Measurements from ENCODE around the gene ARHGEF19. TPM values are rescaled to one million over a fixed set of nuclear protein-coding genes. Genes with fewer than 3 reads are reported as not detected.
A peak's percentile ranks its signal among the peaks of the same experiment; 100 is the strongest.
"Not testable (repeated sequence)": the region's sequence is repeated elsewhere in the genome, so short reads cannot be mapped to it uniquely, and the experiment has no call there.

ARHGEF19 gene
- total RNA-seq, 4 donors from 2014 or later, result 33.0 to 83.8 (median 45.7) TPM

- Histone ChIP-seq H3K27me3 (no peaks in the 10 kb centered on the region), H3K9me3 (no peaks in the 10 kb centered on the region), H3K36me3 (peaks cover 42% of the 10 kb centered on the region), H3K4me3 (no peak overlapping the region), H3K27ac (no peak overlapping the region), H3K4me1 (peaks cover 5% of the 10 kb centered on the region)
- TF ChIP-seq POLR2A (IDR thresholded peaks at IDR 0.05), result no peak
- no peak for TF ChIP-seq POLR2AphosphoS5 (IDR thresholded peaks at IDR 0.05)
- TF ChIP-seq EP300 (IDR thresholded peaks at IDR 0.05), result no peak
- TF ChIP-seq, protein P1, sequence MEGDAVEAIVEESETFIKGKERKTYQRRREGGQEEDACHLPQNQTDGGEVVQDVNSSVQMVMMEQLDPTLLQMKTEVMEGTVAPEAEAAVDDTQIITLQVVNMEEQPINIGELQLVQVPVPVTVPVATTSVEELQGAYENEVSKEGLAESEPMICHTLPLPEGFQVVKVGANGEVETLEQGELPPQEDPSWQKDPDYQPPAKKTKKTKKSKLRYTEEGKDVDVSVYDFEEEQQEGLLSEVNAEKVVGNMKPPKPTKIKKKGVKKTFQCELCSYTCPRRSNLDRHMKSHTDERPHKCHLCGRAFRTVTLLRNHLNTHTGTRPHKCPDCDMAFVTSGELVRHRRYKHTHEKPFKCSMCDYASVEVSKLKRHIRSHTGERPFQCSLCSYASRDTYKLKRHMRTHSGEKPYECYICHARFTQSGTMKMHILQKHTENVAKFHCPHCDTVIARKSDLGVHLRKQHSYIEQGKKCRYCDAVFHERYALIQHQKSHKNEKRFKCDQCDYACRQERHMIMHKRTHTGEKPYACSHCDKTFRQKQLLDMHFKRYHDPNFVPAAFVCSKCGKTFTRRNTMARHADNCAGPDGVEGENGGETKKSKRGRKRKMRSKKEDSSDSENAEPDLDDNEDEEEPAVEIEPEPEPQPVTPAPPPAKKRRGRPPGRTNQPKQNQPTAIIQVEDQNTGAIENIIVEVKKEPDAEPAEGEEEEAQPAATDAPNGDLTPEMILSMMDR (IDR thresholded peaks at IDR 0.05), result no peak
- WGBS, result 87% methylated on average over 6 of the region's 8 CpGs
- DNase-seq (ENCODE audit: low spot score in 2 of 2), result no peak
Measured at GRCh38 chr1:16198444-16199156, 13.9 kb downstream of the ARHGEF19 start.

DNA sequence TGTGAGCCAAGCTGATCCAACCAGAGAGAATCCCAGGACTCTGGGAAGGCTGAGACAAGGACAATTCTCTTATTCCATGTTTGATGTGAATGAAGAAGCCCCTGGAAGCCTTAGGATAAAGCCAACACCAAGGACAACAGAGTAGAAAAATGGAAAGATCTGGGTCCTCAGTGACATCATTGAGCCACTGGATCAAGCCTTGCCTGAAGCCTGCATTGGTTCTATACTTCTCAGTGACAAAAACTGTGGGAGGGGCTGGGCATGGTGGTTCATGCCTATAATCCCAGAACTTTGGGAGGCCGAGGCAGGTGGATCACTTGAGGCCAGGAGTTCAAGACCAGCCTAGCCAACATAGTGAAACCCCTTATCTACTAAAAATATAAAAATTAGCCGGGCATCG, 15.6 kb downstream of the ARHGEF19 start:
- Histone ChIP-seq H3K4me3 (no peak overlapping the region), H3K36me3 (peaks cover 26% of the 10 kb centered on the region), H3K9me3 (no peaks in the 10 kb centered on the region), H3K27ac (no peak overlapping the region), H3K27me3 (no peaks in the 10 kb centered on the region), H3K4me1 (peaks cover 10% of the 10 kb centered on the region)
- WGBS, result 100% methylated on average over 2 of the region's 3 CpGs
- TF ChIP-seq, protein P1 (IDR thresholded peaks at IDR 0.05), result no peak
- no peak for TF ChIP-seq EP300 (IDR thresholded peaks at IDR 0.05)
- no peak for TF ChIP-seq POLR2A (IDR thresholded peaks at IDR 0.05)
- no peak for TF ChIP-seq POLR2AphosphoS5 (IDR thresholded peaks at IDR 0.05)
- DNase-seq (ENCODE audit: low spot score in 2 of 2), result no peak

GRCh38 chr1:16196139-16196538, 16.3 kb downstream of the ARHGEF19 start:
- not testable (repeated sequence) for H3K27ac ChIP-seq; DNase-seq (ENCODE audit: low spot score in 2 of 2); H3K9me3 ChIP-seq; H3K4me3 ChIP-seq; H3K27me3 ChIP-seq
- 94% methylated on average over 4 of the region's 4 CpGs for WGBS
- Histone ChIP-seq H3K36me3 (peaks cover 24% of the 10 kb centered on the region), H3K4me1 (peaks cover 16% of the 10 kb centered on the region)

GRCh38 chr1:16195518-16195905, 16.9 kb downstream of the ARHGEF19 start:
- Histone ChIP-seq H3K36me3 (peaks cover 19% of the 10 kb centered on the region), H3K27ac (peak overlapping the region; percentile 39), H3K9me3 (no peaks in the 10 kb centered on the region), H3K4me3 (no peak overlapping the region), H3K27me3 (no peaks in the 10 kb centered on the region), H3K4me1 (peaks cover 21% of the 10 kb centered on the region)
- WGBS, result 84% methylated on average over 7 of the region's 7 CpGs
- no peak for DNase-seq (ENCODE audit: low spot score in 2 of 2)
- no peak for TF ChIP-seq POLR2AphosphoS5 (IDR thresholded peaks at IDR 0.05)
- no peak for TF ChIP-seq POLR2A (IDR thresholded peaks at IDR 0.05)
- TF ChIP-seq EP300 (IDR thresholded peaks at IDR 0.05), result no peak

GRCh38 chr1:16191916-16192546, 20.4 kb downstream of the ARHGEF19 start:
- Histone ChIP-seq H3K4me3 (no peak overlapping the region), H3K27me3 (no peaks in the 10 kb centered on the region), H3K4me1 (peaks cover 50% of the 10 kb centered on the region), H3K27ac (peak overlapping the region; percentile 50), H3K36me3 (no peaks in the 10 kb centered on the region), H3K9me3 (no peaks in the 10 kb centered on the region)
- TF ChIP-seq, protein P1 (IDR thresholded peaks at IDR 0.05), result no peak
- TF ChIP-seq POLR2A (IDR thresholded peaks at IDR 0.05) (no peak), POLR2AphosphoS5 (IDR thresholded peaks at IDR 0.05) (no peak), EP300 (IDR thresholded peaks at IDR 0.05) (no peak)
- WGBS, result 77% methylated on average over 5 of the region's 6 CpGs
- no peak for DNase-seq (ENCODE audit: low spot score in 2 of 2)

GRCh38 chr1:16191309-16191708, 21.1 kb downstream of the ARHGEF19 start:
- TF ChIP-seq POLR2A (IDR thresholded peaks at IDR 0.05), result no peak
- no peak for TF ChIP-seq EP300 (IDR thresholded peaks at IDR 0.05)
- TF ChIP-seq POLR2AphosphoS5 (IDR thresholded peaks at IDR 0.05), result no peak
- Histone ChIP-seq H3K9me3 (no peaks in the 10 kb centered on the region), H3K27ac (peak overlapping the region; percentile 22), H3K4me1 (peaks cover 50% of the 10 kb centered on the region), H3K4me3 (no peak overlapping the region), H3K27me3 (no peaks in the 10 kb centered on the region), H3K36me3 (no peaks in the 10 kb centered on the region)
- no CpG with 5 or more reads among the region's 1 CpG for WGBS
- no peak for DNase-seq (ENCODE audit: low spot score in 2 of 2)
